Keratinocyte (primary cell): ENCODE results near the gene GGA1. TPM values are rescaled to one million over a fixed set of nuclear protein-coding genes. Genes with fewer than 3 reads are reported as not detected.

Experiments used
- DNase-seq: peaks from one replicate; pipeline ENCODE4 v3.0.0-alpha.2; 2011; ENCODE audit warnings: low read depth, missing footprints, low spot score
- FAIRE-seq: peaks from 2 replicates; lab custom pipeline; 2011; peaks lifted over from hg19 to GRCh38; lab: Jason Lieb, UNC
- H2AFZ ChIP-seq: 2 replicates; pipeline ENCODE4 v1.6.0; 2012; ENCODE audit warnings: low read length, control low read depth, inconsistent platforms; ENCODE audit not compliant: control insufficient read depth
- H3K27ac ChIP-seq: 2 replicates; pipeline ENCODE4 v1.5.1; 2011; ENCODE audit warnings: low read length; ENCODE audit not compliant: control insufficient read depth, insufficient read depth
- H3K27me3 ChIP-seq: 3 replicates; pipeline ENCODE4 v1.6.0; 2011; ENCODE audit warnings: low read length; ENCODE audit not compliant: control insufficient read depth, insufficient read depth; ENCODE audit errors: extremely low read depth
- H3K36me3 ChIP-seq, 2 experiments: 2 replicates in 1 of 2; 3 replicates in 1 of 2; pipeline ENCODE4 v1.5.1; 2011; ENCODE audit warnings: low read length in 2 of 2, mild to moderate bottlenecking in 1 of 2; ENCODE audit not compliant: control insufficient read depth in 2 of 2, insufficient read depth in 2 of 2; ENCODE audit errors: extremely low read depth in 1 of 2
- H3K4me1 ChIP-seq: 3 replicates; pipeline ENCODE4 v1.5.1; 2011; ENCODE audit warnings: low read length; ENCODE audit not compliant: control insufficient read depth, insufficient read depth; ENCODE audit errors: extremely low read depth
- H3K4me2 ChIP-seq: 3 replicates; pipeline ENCODE4 v1.6.0; 2011; ENCODE audit warnings: low read depth, low read length; ENCODE audit not compliant: control insufficient read depth, insufficient read depth; ENCODE audit errors: extremely low read depth
- H3K4me3 ChIP-seq, 3 experiments: fragments of 200-600 bp in 1 of 3; sonication (generic) in 1 of 3; 2 replicates in 2 of 3; 3 replicates in 1 of 3; pipeline ENCODE4 v1.5.1; 2011 to 2016; ENCODE audit warnings: low read length in 3 of 3, mild to moderate bottlenecking in 3 of 3, control low read depth in 2 of 3, inconsistent platforms in 1 of 3, low read depth in 1 of 3, mixed read lengths in 1 of 3, mixed run types in 1 of 3, moderate library complexity in 1 of 3; ENCODE audit not compliant: control insufficient read depth in 2 of 3, insufficient read depth in 2 of 3; ENCODE audit errors: extremely low read depth in 1 of 3
- H3K79me2 ChIP-seq: 2 replicates; pipeline ENCODE4 v1.6.0; 2012; ENCODE audit warnings: low read length; ENCODE audit not compliant: control insufficient read depth, insufficient read depth
- H3K9ac ChIP-seq: 3 replicates; pipeline ENCODE4 v1.6.0; 2011; ENCODE audit warnings: low read length; ENCODE audit not compliant: control insufficient read depth, insufficient read depth; ENCODE audit errors: extremely low read depth
- H3K9me1 ChIP-seq: 3 replicates; pipeline ENCODE4 v1.6.0; 2011; ENCODE audit warnings: low read length; ENCODE audit not compliant: control insufficient read depth, insufficient read depth; ENCODE audit errors: extremely low read depth
- H3K9me3 ChIP-seq: 2 replicates; pipeline ENCODE4 v1.5.1; 2012; ENCODE audit warnings: low read depth, low read length; ENCODE audit not compliant: control insufficient read depth
- H4K20me1 ChIP-seq: 3 replicates; pipeline ENCODE4 v1.6.0; 2011; ENCODE audit warnings: low read length; ENCODE audit not compliant: control insufficient read depth, insufficient read depth; ENCODE audit errors: extremely low read depth
- CTCF ChIP-seq, 3 experiments: IDR thresholded peaks in 1 of 3; conservative IDR thresholded peaks in 1 of 3; optimal IDR thresholded peaks in 1 of 3; 2 replicates in 2 of 3; 3 replicates in 1 of 3; pipeline versions ENCODE3 to v1.5.1; 2011; ENCODE audit warnings: low read length in 3 of 3, mild to moderate bottlenecking in 3 of 3, moderate library complexity in 2 of 3, control low read depth in 1 of 3, inconsistent platforms in 1 of 3; ENCODE audit not compliant: insufficient read depth in 2 of 3; ENCODE audit errors: extremely low read depth in 1 of 3
- EZH2 ChIP-seq: IDR thresholded peaks from one replicate; pipeline ENCODE4 v1.6.1; 2012; ENCODE audit warnings: inconsistent platforms, mild to moderate bottlenecking, low read length, moderate library complexity
- dilution Hi-C: fragments of 300-500 bp; cut with MboI; formaldehyde crosslinking; loops from one replicate; pipeline ENCODE4 v1.7.0; 2020; ENCODE audit warnings: low sequenced_read_pairs; ENCODE audit not compliant: extremely low pct_ligation_motif_present
- polyA plus RNA-seq, 5 experiments: library from polyadenylated mRNA; depleted of rRNA in 3 of 5; stranded (reverse) in 3 of 5; stranded (forward) in 1 of 5; unstranded in 1 of 5; fragments of >200 nt; gene quantifications; 1 replicate in 1 of 5; 2 replicates in 3 of 5; 3 replicates in 1 of 5; pipeline versions ENCODE4 v1.2.1 to v1.2.3, GENCODE V29; 2011 to 2012; ENCODE audit warnings: missing spikeins in 2 of 5, low read depth in 1 of 5, low replicate concordance in 1 of 5

Gene GGA1
- polyA plus RNA-seq, 1 donor (not counting 4 experiments of a cell fraction or from before 2014, with no cell fraction given): 29.2 TPM

- FAIRE-seq (no peak), DNase-seq (no peak)
- Histone ChIP-seq H3K4me3 (no peak overlapping the region), H3K9me1 (no peaks in the 10 kb centered on the region), H4K20me1 (peaks cover 3% of the 10 kb centered on the region), H3K4me1 (peaks cover 13% of the 10 kb centered on the region), H3K36me3 (peaks cover 4 to 8% of the 10 kb centered on the region in 2 experiments), H2AFZ (no peak overlapping the region), H3K4me2 (no peak overlapping the region), H3K9me3 (no peaks in the 10 kb centered on the region), H3K27ac (no peak overlapping the region), H3K79me2 (peaks cover 23% of the 10 kb centered on the region), H3K27me3 (no peaks in the 10 kb centered on the region), H3K9ac (no peak overlapping the region)
- dilution Hi-C loops: no loop called here
- no peak for TF ChIP-seq EZH2
- TF ChIP-seq CTCF (optimal IDR thresholded peaks at IDR 0.05 in 1 of 3, IDR thresholded peaks at IDR 0.05 in 1 of 3, conservative IDR thresholded peaks at IDR 0.05 in 1 of 3; ENCODE audit: extremely low read depth in 1 of 3, insufficient read depth in 2 of 3, low read length in 3 of 3): no peak
Observed at GRCh38 chr22:37663521-37664140, 55.0 kb downstream of the GGA1 start.

- Histone ChIP-seq H3K27me3 (no peaks in the 10 kb centered on the region), H3K4me1 (peaks cover 10% of the 10 kb centered on the region), H4K20me1 (peaks cover 3% of the 10 kb centered on the region), H3K79me2 (peaks cover 19% of the 10 kb centered on the region), H3K4me3 (no peak overlapping the region), H3K27ac (no peak overlapping the region), H3K36me3 (peaks cover 4 to 8% of the 10 kb centered on the region in 2 experiments), H3K9ac (no peak overlapping the region), H2AFZ (no peak overlapping the region), H3K4me2 (no peak overlapping the region), H3K9me3 (no peaks in the 10 kb centered on the region), H3K9me1 (no peaks in the 10 kb centered on the region)
- no peak for DNase-seq
- dilution Hi-C loops: no loop called here
- TF ChIP-seq EZH2: no peak
- TF ChIP-seq CTCF (optimal IDR thresholded peaks at IDR 0.05 in 1 of 3, IDR thresholded peaks at IDR 0.05 in 1 of 3, conservative IDR thresholded peaks at IDR 0.05 in 1 of 3; ENCODE audit: extremely low read depth in 1 of 3, insufficient read depth in 2 of 3, low read length in 3 of 3): no peak
- no peak for FAIRE-seq
Observed at GRCh38 chr22:37664249-37665101, 55.8 kb downstream of the GGA1 start.
